ENCODE results near the gene IL11RA. TPM values are rescaled to one million over a fixed set of nuclear protein-coding genes. Genes with fewer than 3 reads are reported as not detected.
A peak's percentile ranks its signal among the peaks of the same experiment; 100 is the strongest.

Gene IL11RA
- total and polyA plus RNA-seq, 9 of the 15 experiments (the other 6 are each of a cell fraction or from before 2014, with no cell fraction given): 0.11 to 5.8 (median 2.8) TPM

DNA sequence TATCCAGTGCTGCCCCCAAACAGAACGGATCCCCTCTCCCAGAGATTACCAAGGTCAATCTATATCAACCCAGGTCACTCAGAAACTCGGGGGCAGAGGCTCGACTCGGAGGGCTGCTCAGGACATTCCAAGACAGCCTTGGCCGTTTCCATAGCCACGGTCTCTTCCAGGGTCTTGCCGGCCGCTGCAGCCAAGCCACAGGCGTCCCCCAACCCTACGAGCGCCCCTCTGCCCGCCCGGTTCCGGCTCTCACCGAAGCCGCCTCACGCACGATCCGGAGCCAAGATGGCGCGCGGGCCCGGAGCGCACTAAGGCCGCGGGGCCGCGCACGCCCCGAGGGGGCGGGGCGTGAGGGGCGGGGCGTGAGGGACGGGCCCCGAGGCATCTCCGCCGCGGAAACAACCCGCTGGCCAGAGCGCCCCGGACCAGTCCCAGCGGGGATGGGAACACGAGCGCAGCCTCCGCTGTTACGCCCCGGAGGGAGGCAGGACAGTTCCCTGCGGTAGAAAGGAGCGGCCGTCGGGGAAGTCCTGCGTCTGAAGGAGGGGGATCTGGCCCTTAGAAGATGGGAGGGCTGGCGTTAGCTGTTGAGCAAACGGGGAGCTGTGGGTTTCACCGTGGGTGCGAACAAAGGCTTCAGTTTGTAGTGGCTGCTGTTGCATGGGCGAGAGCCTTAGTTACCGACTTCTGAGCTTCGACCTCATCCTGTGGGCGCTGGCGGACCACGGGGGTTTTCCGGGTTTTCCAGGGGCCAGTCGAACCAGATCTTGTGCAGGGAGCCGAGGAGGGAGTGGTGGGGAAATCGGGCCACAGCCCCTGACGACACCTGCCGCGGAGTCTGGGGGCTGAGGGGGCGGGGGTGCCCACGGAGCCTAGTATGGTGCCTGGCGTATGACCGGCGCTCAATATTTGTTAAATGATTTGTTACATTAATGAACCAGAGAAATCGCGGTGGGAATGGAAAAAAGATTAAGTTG lies 39.9 kb upstream of the IL11RA start, which contains the start of gene RPP25L:
Gene RPP25L, minus strand, starts transcription at position 287 of the 977 bp plus-strand sequence. CDS start 801 bp downstream, outside the sequence.
- Histone ChIP-seq H3K27me3 (ENCODE audit: control insufficient read depth in 2 of 2, insufficient read depth in 2 of 2, low read length in 2 of 2) (no peaks in the 10 kb centered on the region), H3K9ac (ENCODE audit: insufficient read depth in 1 of 2, low read depth in 2 of 2, low read length in 2 of 2) (peak within 1 kb of the TSS; percentile 89 to 92), H3K79me2 (ENCODE audit: control insufficient read depth, insufficient read depth, low read length) (peaks cover 17% of the 10 kb centered on the region), H4K20me1 (replicated peaks; ENCODE audit: control insufficient read depth, insufficient read depth, low read length) (no peaks in the 10 kb centered on the region; the same call in 1 of the 2 replicates), H3K9me3 (replicated peaks; ENCODE audit: control insufficient read depth, insufficient read depth, low read depth, low read length) (no peaks in the 10 kb centered on the region), H2AFZ (ENCODE audit: low read depth, low read length) (peak within 1 kb of the TSS; percentile 94), H3K27ac (ENCODE audit: extremely low read depth, low read depth, low read length) (peak within 1 kb of the TSS; percentile 86), H3K4me2 (ENCODE audit: insufficient read depth, low read length) (peak within 1 kb of the TSS; percentile 93), H3K9me1 (ENCODE audit: control insufficient read depth, insufficient read depth, low read length) (no peaks in the 10 kb centered on the region), H3K36me3 (ENCODE audit: control insufficient read depth, insufficient read depth, low read length) (peaks cover 15% of the 10 kb centered on the region; the same call in 1 of the 3 replicates), H3K4me3 (peak within 1 kb of the TSS; percentile 60), H3K4me1 (replicated peaks in 1 of 2; ENCODE audit: control insufficient read depth in 2 of 2, insufficient read depth in 2 of 2, low read length in 2 of 2) (peaks cover 7 to 19% of the 10 kb centered on the region in 2 experiments; a peak in 4 of 5 replicates)
- WGBS (ENCODE audit: insufficient coverage, low coverage, missing lambda C conversion rate): 2% methylated on average over 37 of the region's 77 CpGs
- in situ Hi-C loops (cut with MboI) (no loop called here), intact Hi-C loops (cut with micrococcal nuclease) (loop anchor here (10.0 kb wide), 1 partner anchor 93 kb away; no protein-coding TSS in a partner anchor)
- ATAC-seq (peak; percentile 96), FAIRE-seq (no peak), DNase-seq (ENCODE audit: extremely low read depth in 1 of 4, low spot score in 3 of 4) (peak; percentile 85 to 90 (median 88))
- POLR2A ChIA-PET: interaction anchor here (0.6 to 1.3 kb wide), 5 partner anchors 8 to 181 kb away, joined by 3 to 4 read pairs (median 4); partner anchors contain the start of gene DCTN3
- CTCF ChIA-PET (ENCODE audit: low intra/inter-chr PET ratio): interaction anchor here (1.3 to 2.8 kb wide), 2 partner anchors 22 to 90 kb away, joined by 7 to 15 read pairs; no protein-coding TSS in a partner anchor
- no TSS peak for BruUV-seq (replicated peaks)
- peak; percentile 75 to 80 for TF ChIP-seq NRF1 (conservative IDR thresholded peaks at IDR 0.05 in 1 of 2, IDR thresholded peaks at IDR 0.05 in 1 of 2)
- TF ChIP-seq SREBF2 (CRISPR knock-in tag; IDR thresholded peaks at IDR 0.05): no peak
- TF ChIP-seq, protein P1, sequence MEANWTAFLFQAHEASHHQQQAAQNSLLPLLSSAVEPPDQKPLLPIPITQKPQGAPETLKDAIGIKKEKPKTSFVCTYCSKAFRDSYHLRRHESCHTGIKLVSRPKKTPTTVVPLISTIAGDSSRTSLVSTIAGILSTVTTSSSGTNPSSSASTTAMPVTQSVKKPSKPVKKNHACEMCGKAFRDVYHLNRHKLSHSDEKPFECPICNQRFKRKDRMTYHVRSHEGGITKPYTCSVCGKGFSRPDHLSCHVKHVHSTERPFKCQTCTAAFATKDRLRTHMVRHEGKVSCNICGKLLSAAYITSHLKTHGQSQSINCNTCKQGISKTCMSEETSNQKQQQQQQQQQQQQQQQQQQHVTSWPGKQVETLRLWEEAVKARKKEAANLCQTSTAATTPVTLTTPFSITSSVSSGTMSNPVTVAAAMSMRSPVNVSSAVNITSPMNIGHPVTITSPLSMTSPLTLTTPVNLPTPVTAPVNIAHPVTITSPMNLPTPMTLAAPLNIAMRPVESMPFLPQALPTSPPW (CRISPR knock-in tag; IDR thresholded peaks at IDR 0.05): peak; percentile 56
- TF ChIP-seq KDM5B (IDR thresholded peaks at IDR 0.05; ENCODE audit: insufficient replicate concordance, low read depth, low read length): peak; percentile 80
- no peak for TF ChIP-seq JUN (IDR thresholded peaks at IDR 0.05; ENCODE audit: borderline replicate concordance, low read depth, low read length)
- 0 out of 2 replicates have a peak, but pooled peaks have one; percentile 20 for TF ChIP-seq JUN (CRISPR knock-in tag; IDR thresholded peaks at IDR 0.05; ENCODE audit: borderline replicate concordance)
- TF ChIP-seq, protein P2, sequence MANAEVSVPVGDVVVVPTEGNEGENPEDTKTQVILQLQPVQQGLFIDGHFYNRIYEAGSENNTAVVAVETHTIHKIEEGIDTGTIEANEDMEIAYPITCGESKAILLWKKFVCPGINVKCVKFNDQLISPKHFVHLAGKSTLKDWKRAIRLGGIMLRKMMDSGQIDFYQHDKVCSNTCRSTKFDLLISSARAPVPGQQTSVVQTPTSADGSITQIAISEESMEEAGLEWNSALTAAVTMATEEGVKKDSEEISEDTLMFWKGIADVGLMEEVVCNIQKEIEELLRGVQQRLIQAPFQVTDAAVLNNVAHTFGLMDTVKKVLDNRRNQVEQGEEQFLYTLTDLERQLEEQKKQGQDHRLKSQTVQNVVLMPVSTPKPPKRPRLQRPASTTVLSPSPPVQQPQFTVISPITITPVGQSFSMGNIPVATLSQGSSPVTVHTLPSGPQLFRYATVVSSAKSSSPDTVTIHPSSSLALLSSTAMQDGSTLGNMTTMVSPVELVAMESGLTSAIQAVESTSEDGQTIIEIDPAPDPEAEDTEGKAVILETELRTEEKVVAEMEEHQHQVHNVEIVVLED (CRISPR knock-in tag; IDR thresholded peaks at IDR 0.05): peak; percentile 64
- peak; percentile 94 for TF ChIP-seq POLR2G (IDR thresholded peaks at IDR 0.05; ENCODE audit: low read depth, low read length)
- TF ChIP-seq, protein P3, sequence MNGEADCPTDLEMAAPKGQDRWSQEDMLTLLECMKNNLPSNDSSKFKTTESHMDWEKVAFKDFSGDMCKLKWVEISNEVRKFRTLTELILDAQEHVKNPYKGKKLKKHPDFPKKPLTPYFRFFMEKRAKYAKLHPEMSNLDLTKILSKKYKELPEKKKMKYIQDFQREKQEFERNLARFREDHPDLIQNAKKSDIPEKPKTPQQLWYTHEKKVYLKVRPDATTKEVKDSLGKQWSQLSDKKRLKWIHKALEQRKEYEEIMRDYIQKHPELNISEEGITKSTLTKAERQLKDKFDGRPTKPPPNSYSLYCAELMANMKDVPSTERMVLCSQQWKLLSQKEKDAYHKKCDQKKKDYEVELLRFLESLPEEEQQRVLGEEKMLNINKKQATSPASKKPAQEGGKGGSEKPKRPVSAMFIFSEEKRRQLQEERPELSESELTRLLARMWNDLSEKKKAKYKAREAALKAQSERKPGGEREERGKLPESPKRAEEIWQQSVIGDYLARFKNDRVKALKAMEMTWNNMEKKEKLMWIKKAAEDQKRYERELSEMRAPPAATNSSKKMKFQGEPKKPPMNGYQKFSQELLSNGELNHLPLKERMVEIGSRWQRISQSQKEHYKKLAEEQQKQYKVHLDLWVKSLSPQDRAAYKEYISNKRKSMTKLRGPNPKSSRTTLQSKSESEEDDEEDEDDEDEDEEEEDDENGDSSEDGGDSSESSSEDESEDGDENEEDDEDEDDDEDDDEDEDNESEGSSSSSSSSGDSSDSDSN (IDR thresholded peaks at IDR 0.05; ENCODE audit: borderline replicate concordance in 1 of 2, low read depth in 2 of 2, low read length in 2 of 2): peak in 1 of 2 experiments; percentile 64; a peak in 1 of 4 replicates
- peak; percentile 65 for TF ChIP-seq EP400 (IDR thresholded peaks at IDR 0.05)
- peak; percentile 88 for TF ChIP-seq TAF1 (IDR thresholded peaks at IDR 0.05; ENCODE audit: control insufficient read depth, extremely low read depth, insufficient read depth, low read length, severe bottlenecking)
- TF ChIP-seq MTA3 (IDR thresholded peaks at IDR 0.05; ENCODE audit: borderline replicate concordance): 0 out of 2 replicates have a peak, but pooled peaks have one; percentile 21
- TF ChIP-seq POLR2AphosphoS2 (IDR thresholded peaks at IDR 0.05; ENCODE audit: low read length): peak; percentile 64; the same call in 1 of the 2 replicates
